ENCODE results near the gene VTN. TPM values are rescaled to one million over a fixed set of nuclear protein-coding genes. Genes with fewer than 3 reads are reported as not detected.

The VTN gene
- total RNA-seq, 1 donor from 2014 or later = 0.25 TPM

DNA sequence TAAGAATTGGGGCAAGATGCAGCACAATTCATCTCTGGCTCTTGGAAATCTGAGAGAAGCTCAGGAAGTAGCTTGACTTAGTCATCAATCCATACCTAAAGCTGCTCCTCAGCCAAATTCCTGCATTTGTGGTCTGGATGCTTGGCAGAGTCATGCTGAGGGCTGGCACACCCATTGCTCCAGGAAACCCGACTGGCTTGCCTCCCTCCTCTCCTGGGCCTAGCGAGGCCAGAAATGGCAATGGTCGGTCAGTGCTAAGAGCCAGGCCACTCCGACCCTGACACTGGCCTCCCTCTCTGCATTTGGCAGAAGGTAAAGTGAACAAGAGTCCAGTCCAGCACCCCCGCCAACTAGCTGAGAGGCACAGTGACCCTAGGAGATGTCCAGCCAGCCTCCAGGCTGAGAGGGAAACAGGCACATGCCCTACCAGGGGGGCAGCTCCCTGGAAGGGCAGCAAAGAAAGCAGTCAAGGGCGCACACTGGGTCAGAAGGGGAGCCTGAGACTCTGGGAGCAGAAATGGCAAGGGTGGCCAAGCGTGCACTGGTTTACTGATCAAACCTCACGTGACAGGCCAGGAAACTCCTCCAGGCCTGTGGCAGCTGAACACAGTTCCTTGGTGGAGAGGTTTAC, 22.7 kb downstream of the VTN start:
- H3K4me1 Mint-ChIP-seq (ENCODE audit: low read depth, unreplicated experiment) = no peaks in the 10 kb centered on the region
- TF ChIP-seq, protein P1, sequence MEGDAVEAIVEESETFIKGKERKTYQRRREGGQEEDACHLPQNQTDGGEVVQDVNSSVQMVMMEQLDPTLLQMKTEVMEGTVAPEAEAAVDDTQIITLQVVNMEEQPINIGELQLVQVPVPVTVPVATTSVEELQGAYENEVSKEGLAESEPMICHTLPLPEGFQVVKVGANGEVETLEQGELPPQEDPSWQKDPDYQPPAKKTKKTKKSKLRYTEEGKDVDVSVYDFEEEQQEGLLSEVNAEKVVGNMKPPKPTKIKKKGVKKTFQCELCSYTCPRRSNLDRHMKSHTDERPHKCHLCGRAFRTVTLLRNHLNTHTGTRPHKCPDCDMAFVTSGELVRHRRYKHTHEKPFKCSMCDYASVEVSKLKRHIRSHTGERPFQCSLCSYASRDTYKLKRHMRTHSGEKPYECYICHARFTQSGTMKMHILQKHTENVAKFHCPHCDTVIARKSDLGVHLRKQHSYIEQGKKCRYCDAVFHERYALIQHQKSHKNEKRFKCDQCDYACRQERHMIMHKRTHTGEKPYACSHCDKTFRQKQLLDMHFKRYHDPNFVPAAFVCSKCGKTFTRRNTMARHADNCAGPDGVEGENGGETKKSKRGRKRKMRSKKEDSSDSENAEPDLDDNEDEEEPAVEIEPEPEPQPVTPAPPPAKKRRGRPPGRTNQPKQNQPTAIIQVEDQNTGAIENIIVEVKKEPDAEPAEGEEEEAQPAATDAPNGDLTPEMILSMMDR (IDR thresholded peaks at IDR 0.05; ENCODE audit: partially characterized antibody, unreplicated experiment) = no peak
- H3K4me3 Mint-ChIP-seq (ENCODE audit: unreplicated experiment) = no peak overlapping the region
- DNase-seq = no peak
- H3K27me3 Mint-ChIP-seq (ENCODE audit: unreplicated experiment) = peaks cover 1% of the 10 kb centered on the region
- no peaks in the 10 kb centered on the region for H3K9me3 Mint-ChIP-seq (ENCODE audit: unreplicated experiment)
- H3K27ac Mint-ChIP-seq (ENCODE audit: unreplicated experiment) = no peak overlapping the region
- no peaks in the 10 kb centered on the region for H3K36me3 Mint-ChIP-seq (ENCODE audit: unreplicated experiment)

DNA sequence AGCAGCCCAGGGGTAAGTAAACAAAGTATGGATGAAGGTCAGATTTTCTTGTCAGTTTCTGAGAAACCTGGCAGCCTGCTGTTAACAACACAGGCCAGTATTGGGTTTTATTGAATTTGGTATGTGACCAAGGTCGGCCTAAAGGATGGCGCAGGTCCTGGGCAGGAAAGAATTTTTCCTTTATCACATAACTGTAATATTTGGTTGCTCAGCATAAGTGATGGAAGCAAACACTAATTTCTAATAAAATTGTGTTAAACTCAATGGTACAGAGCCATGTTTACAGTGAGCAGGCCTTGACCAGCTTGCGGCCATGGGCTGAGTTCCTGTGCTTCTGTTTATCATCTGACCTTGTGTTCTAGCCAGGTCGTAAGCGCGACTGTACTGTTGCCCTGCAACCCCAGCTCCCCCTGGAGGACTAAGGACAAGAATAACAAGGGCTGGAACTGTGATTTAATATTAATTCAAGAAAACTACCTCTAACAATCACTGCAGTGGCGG, 23.3 kb downstream of the VTN start:
- H3K36me3 Mint-ChIP-seq (ENCODE audit: unreplicated experiment) = no peaks in the 10 kb centered on the region
- no peak for DNase-seq
- peak overlapping the region; percentile 7 for H3K4me3 Mint-ChIP-seq (ENCODE audit: unreplicated experiment)
- H3K9me3 Mint-ChIP-seq (ENCODE audit: unreplicated experiment) = no peaks in the 10 kb centered on the region
- H3K4me1 Mint-ChIP-seq (ENCODE audit: low read depth, unreplicated experiment) = no peaks in the 10 kb centered on the region
- H3K27me3 Mint-ChIP-seq (ENCODE audit: unreplicated experiment) = peaks cover 1% of the 10 kb centered on the region
- no peak overlapping the region for H3K27ac Mint-ChIP-seq (ENCODE audit: unreplicated experiment)
- TF ChIP-seq, protein P1 (IDR thresholded peaks at IDR 0.05; ENCODE audit: partially characterized antibody, unreplicated experiment) = no peak

GRCh38 chr17:28346199-28346580, 23.9 kb downstream of the VTN start:
- TF ChIP-seq, protein P1 (IDR thresholded peaks at IDR 0.05; ENCODE audit: partially characterized antibody, unreplicated experiment) = no peak
- DNase-seq = no peak
- H3K9me3 Mint-ChIP-seq (ENCODE audit: unreplicated experiment) = no peaks in the 10 kb centered on the region
- H3K4me3 Mint-ChIP-seq (ENCODE audit: unreplicated experiment) = peak overlapping the region; percentile 7
- H3K4me1 Mint-ChIP-seq (ENCODE audit: low read depth, unreplicated experiment) = no peaks in the 10 kb centered on the region
- H3K36me3 Mint-ChIP-seq (ENCODE audit: unreplicated experiment) = no peaks in the 10 kb centered on the region
- H3K27ac Mint-ChIP-seq (ENCODE audit: unreplicated experiment) = peak overlapping the region; percentile 5
- H3K27me3 Mint-ChIP-seq (ENCODE audit: unreplicated experiment) = peaks cover 1% of the 10 kb centered on the region

- DNase-seq = no peak
- H3K4me3 Mint-ChIP-seq (ENCODE audit: unreplicated experiment) = no peak overlapping the region
- peak overlapping the region; percentile 5 for H3K27ac Mint-ChIP-seq (ENCODE audit: unreplicated experiment)
- H3K9me3 Mint-ChIP-seq (ENCODE audit: unreplicated experiment) = no peaks in the 10 kb centered on the region
- peaks cover 1% of the 10 kb centered on the region for H3K27me3 Mint-ChIP-seq (ENCODE audit: unreplicated experiment)
- H3K4me1 Mint-ChIP-seq (ENCODE audit: low read depth, unreplicated experiment) = no peaks in the 10 kb centered on the region
- TF ChIP-seq, protein P1 (IDR thresholded peaks at IDR 0.05; ENCODE audit: partially characterized antibody, unreplicated experiment) = no peak
- no peaks in the 10 kb centered on the region for H3K36me3 Mint-ChIP-seq (ENCODE audit: unreplicated experiment)
Observed at GRCh38 chr17:28345419-28346198, 24.5 kb downstream of the VTN start.

DNA sequence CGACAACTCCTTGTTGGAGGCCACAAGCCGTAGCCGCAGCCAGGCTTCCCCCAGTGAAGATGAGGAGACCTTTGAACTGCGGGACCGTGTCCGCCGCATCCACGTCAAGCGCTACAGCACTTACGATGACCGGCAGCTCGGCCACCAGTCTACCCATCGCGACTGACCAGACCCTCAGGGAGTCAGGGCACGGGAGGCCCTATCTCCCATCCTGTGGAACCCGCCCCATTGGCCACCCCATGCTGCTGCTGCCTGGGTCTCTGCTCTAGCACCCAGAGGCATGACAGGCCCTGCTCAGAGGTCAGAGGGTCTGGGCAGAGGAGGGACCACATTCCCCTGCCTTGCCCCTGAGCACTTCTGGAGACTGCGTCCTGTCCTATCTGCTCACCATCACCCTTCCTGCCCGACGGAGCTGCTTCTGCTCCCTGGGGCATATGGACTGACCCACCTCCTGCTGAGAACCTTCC, 25.6 kb downstream of the VTN start:
- TF ChIP-seq, protein P1 (IDR thresholded peaks at IDR 0.05; ENCODE audit: partially characterized antibody, unreplicated experiment) = no peak
- Mint-ChIP-seq H3K27me3 (ENCODE audit: unreplicated experiment) (peaks cover 1% of the 10 kb centered on the region), H3K4me1 (ENCODE audit: low read depth, unreplicated experiment) (no peaks in the 10 kb centered on the region), H3K4me3 (ENCODE audit: unreplicated experiment) (no peak overlapping the region), H3K9me3 (ENCODE audit: unreplicated experiment) (no peaks in the 10 kb centered on the region), H3K27ac (ENCODE audit: unreplicated experiment) (no peak overlapping the region), H3K36me3 (ENCODE audit: unreplicated experiment) (no peaks in the 10 kb centered on the region)
- no peak for DNase-seq
